Measurements from ENCODE around the gene GPR153.

DNA sequence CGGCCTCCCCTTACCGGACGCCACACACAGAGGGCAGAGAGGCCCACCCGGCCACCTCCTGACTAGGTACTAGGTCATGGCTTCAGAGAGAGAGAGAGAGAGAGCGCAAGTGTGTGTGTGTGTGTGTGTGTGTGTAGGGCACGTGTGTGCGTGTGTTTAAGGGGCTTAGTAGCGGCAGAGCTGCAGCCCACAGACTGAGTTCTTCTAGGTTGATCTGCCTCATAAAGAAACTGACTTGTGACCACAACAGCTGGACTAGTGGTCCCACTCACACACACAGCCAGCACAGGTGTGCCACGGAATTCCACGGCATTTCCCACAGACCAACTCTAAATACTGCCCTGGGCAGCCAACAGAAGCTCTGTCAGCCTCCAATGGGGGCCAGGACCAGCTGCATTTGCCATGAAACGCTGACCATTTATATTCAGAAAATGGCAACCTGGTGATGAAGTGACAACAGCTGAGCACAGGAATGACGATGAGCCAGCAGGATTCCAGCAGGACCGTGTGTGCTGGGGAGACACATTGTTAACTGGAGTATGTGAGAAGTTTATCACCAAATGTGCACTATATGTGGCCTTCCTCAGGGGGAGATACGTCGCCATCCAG is 38.8 kb upstream of the GPR153 start:
- TF ChIP-seq POLR2AphosphoS5 (IDR thresholded peaks at IDR 0.05): no peak
- TF ChIP-seq, protein P1, sequence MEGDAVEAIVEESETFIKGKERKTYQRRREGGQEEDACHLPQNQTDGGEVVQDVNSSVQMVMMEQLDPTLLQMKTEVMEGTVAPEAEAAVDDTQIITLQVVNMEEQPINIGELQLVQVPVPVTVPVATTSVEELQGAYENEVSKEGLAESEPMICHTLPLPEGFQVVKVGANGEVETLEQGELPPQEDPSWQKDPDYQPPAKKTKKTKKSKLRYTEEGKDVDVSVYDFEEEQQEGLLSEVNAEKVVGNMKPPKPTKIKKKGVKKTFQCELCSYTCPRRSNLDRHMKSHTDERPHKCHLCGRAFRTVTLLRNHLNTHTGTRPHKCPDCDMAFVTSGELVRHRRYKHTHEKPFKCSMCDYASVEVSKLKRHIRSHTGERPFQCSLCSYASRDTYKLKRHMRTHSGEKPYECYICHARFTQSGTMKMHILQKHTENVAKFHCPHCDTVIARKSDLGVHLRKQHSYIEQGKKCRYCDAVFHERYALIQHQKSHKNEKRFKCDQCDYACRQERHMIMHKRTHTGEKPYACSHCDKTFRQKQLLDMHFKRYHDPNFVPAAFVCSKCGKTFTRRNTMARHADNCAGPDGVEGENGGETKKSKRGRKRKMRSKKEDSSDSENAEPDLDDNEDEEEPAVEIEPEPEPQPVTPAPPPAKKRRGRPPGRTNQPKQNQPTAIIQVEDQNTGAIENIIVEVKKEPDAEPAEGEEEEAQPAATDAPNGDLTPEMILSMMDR (IDR thresholded peaks at IDR 0.05): no peak
